Mesothelial cell of epicardium (in vitro differentiated cells): Measurements from ENCODE around the gene RALGAPA2. TPM values are rescaled to one million over a fixed set of nuclear protein-coding genes. Genes with fewer than 3 reads are reported as not detected.

Experiments
- DNase-seq, 2 experiments: peaks; one replicate each; pipeline ENCODE4 v3.0.0; 2021; ENCODE audit warnings: low spot score in 2 of 2; ENCODE audit not compliant: unreplicated experiment in 2 of 2
- H3K27ac Mint-ChIP-seq: 2 replicates; pipeline ENCODE4 v1.8.0; 2021; ENCODE audit warnings: mixed read lengths
- H3K27me3 Mint-ChIP-seq: 2 replicates; pipeline ENCODE4 v1.8.0; 2021; ENCODE audit warnings: low read depth, mixed read lengths
- H3K36me3 Mint-ChIP-seq: 2 replicates; pipeline ENCODE4 v1.8.0; 2021; ENCODE audit warnings: mixed read lengths
- H3K4me1 Mint-ChIP-seq: 2 replicates; pipeline ENCODE4 v1.8.0; 2021; ENCODE audit warnings: mixed read lengths
- H3K4me3 Mint-ChIP-seq: 2 replicates; pipeline ENCODE4 v1.8.0; 2021; ENCODE audit warnings: mild to moderate bottlenecking, moderate library complexity, mixed read lengths
- H3K9me3 Mint-ChIP-seq: 2 replicates; pipeline ENCODE4 v1.8.0; 2021; ENCODE audit warnings: mixed read lengths
- total RNA-seq: library from RNA; stranded (reverse); gene quantifications from 3 replicates; pipeline ENCODE4 v1.2.1, GENCODE V29; 2021
- TF ChIP-seq, protein P1 (sequence below): fragments of 200-600 bp; sonication (generic); IDR thresholded peaks from one replicate; pipeline ENCODE4 v1.5.0; 2021; ENCODE audit warnings: antibody characterized with exemption; ENCODE audit not compliant: unreplicated experiment

RALGAPA2 gene
- total RNA-seq, 1 donor from 2014 or later = 27.5 TPM

DNA sequence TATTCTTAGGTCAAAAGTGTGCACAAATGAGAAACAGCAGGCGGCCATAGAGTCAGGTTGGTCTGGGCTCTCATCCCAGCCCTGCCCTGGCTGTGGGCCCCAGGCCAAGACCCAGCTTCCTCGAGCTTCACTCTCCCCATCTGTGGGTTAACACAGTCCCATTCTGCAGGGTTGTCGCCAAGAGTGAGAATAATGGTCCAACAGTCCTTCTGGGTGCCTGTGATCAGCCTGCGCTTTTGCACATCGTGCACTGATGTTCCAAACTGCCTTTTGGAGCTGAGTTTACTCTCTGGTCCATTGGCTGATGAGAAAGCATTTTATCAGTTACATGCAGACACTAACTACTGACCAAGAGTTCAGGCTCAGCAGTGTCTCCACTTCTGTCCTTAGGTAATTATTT, 261.9 kb downstream of the RALGAPA2 start:
- H3K4me3 Mint-ChIP-seq = no peak overlapping the region
- no peak for DNase-seq
- TF ChIP-seq, protein P1, sequence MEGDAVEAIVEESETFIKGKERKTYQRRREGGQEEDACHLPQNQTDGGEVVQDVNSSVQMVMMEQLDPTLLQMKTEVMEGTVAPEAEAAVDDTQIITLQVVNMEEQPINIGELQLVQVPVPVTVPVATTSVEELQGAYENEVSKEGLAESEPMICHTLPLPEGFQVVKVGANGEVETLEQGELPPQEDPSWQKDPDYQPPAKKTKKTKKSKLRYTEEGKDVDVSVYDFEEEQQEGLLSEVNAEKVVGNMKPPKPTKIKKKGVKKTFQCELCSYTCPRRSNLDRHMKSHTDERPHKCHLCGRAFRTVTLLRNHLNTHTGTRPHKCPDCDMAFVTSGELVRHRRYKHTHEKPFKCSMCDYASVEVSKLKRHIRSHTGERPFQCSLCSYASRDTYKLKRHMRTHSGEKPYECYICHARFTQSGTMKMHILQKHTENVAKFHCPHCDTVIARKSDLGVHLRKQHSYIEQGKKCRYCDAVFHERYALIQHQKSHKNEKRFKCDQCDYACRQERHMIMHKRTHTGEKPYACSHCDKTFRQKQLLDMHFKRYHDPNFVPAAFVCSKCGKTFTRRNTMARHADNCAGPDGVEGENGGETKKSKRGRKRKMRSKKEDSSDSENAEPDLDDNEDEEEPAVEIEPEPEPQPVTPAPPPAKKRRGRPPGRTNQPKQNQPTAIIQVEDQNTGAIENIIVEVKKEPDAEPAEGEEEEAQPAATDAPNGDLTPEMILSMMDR = no peak
- H3K27ac Mint-ChIP-seq = no peak overlapping the region
- H3K27me3 Mint-ChIP-seq = peaks cover 5% of the 10 kb centered on the region
- no peaks in the 10 kb centered on the region for H3K9me3 Mint-ChIP-seq
- no peaks in the 10 kb centered on the region for H3K36me3 Mint-ChIP-seq
- H3K4me1 Mint-ChIP-seq = peaks cover 7% of the 10 kb centered on the region

GRCh38 chr20:20448881-20449280, 263.6 kb downstream of the RALGAPA2 start:
- no peak overlapping the region for H3K27ac Mint-ChIP-seq

GRCh38 chr20:20447196-20447595, 265.2 kb downstream of the RALGAPA2 start:
- Mint-ChIP-seq H3K36me3 (no peaks in the 10 kb centered on the region), H3K27ac (no peak overlapping the region), H3K4me3 (no peak overlapping the region), H3K4me1 (peaks cover 1% of the 10 kb centered on the region), H3K27me3 (no peaks in the 10 kb centered on the region), H3K9me3 (no peaks in the 10 kb centered on the region)
- TF ChIP-seq, protein P1 = no peak
- DNase-seq = no peak

More at GRCh38 chr20:20448881-20449280, 263.6 kb downstream of the RALGAPA2 start:
- peaks cover 7% of the 10 kb centered on the region for H3K4me1 Mint-ChIP-seq
- H3K36me3 Mint-ChIP-seq = no peaks in the 10 kb centered on the region
- H3K9me3 Mint-ChIP-seq = no peaks in the 10 kb centered on the region
- peaks cover 5% of the 10 kb centered on the region for H3K27me3 Mint-ChIP-seq
- TF ChIP-seq, protein P1 = no peak
- no peak overlapping the region for H3K4me3 Mint-ChIP-seq
- DNase-seq = no peak

- no peak for DNase-seq
- Mint-ChIP-seq H3K27ac (no peak overlapping the region), H3K36me3 (no peaks in the 10 kb centered on the region), H3K27me3 (no peaks in the 10 kb centered on the region), H3K4me3 (no peak overlapping the region), H3K4me1 (no peaks in the 10 kb centered on the region), H3K9me3 (no peaks in the 10 kb centered on the region)
- TF ChIP-seq, protein P1 = no peak
Measured at GRCh38 chr20:20446425-20447015, 265.9 kb downstream of the RALGAPA2 start.

- DNase-seq = no peak
- H3K4me3 Mint-ChIP-seq = no peak overlapping the region
- H3K27ac Mint-ChIP-seq = no peak overlapping the region
- H3K9me3 Mint-ChIP-seq = no peaks in the 10 kb centered on the region
- H3K36me3 Mint-ChIP-seq = no peaks in the 10 kb centered on the region
- H3K27me3 Mint-ChIP-seq = no peaks in the 10 kb centered on the region
- no peaks in the 10 kb centered on the region for H3K4me1 Mint-ChIP-seq
- TF ChIP-seq, protein P1 = no peak
Measured at GRCh38 chr20:20446001-20446400, 266.4 kb downstream of the RALGAPA2 start.

DNA sequence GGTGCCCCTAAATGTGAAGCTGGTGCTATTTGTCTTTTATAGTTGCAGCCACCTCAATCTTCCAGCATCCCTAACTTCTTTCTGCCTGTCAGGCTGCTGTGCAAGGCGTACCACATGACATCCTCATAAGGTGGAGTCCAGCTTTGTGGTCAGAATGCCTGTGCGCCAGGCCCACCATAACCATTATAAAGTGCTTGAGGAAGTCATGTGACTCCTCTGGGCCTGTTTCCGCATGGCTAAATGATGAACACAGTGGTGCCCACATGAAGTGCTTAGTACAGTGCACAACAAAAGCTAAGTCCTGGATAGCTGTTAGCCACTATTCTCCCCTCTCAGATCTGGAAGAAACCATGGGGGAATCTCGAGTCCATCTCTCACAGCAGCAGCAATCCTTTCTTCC, 268.9 kb downstream of the RALGAPA2 start:
- H3K27ac Mint-ChIP-seq = no peak overlapping the region
- H3K27me3 Mint-ChIP-seq = no peaks in the 10 kb centered on the region
- no peaks in the 10 kb centered on the region for H3K36me3 Mint-ChIP-seq
- H3K4me3 Mint-ChIP-seq = no peak overlapping the region
- TF ChIP-seq, protein P1 = no peak
- H3K9me3 Mint-ChIP-seq = no peaks in the 10 kb centered on the region
- no peak for DNase-seq
- no peaks in the 10 kb centered on the region for H3K4me1 Mint-ChIP-seq
